Suprapubic skin (tissue), 4 donors: Measurements from ENCODE around the gene FGA. TPM values are rescaled to one million over a fixed set of nuclear protein-coding genes. Genes with fewer than 3 reads are reported as not detected.

ENCODE experiments used
- DNase-seq, 2 donors: peaks; one replicate each; pipeline ENCODE4 v3.0.0-alpha.2; 2019; ENCODE audit warnings: low spot score in 2 of 2
- H3K27ac ChIP-seq: fragments of 200-600 bp; sonication (generic); one replicate; pipeline ENCODE4 v1.5.1; 2019
- H3K27me3 ChIP-seq: fragments of 200-600 bp; sonication (generic); one replicate; pipeline ENCODE4 v1.5.1; 2019
- H3K36me3 ChIP-seq: fragments of 200-600 bp; sonication (generic); one replicate; pipeline ENCODE4 v1.5.1; 2019
- H3K4me1 ChIP-seq: fragments of 200-600 bp; sonication (generic); one replicate; pipeline ENCODE4 v1.5.1; 2019
- H3K4me3 ChIP-seq: fragments of 200-600 bp; sonication (generic); one replicate; pipeline ENCODE4 v1.5.1; 2019; ENCODE audit warnings: mild to moderate bottlenecking
- H3K9me3 ChIP-seq: fragments of 200-600 bp; sonication (generic); one replicate; pipeline ENCODE4 v1.5.1; 2019
- CTCF ChIP-seq, 2 donors: fragments of 200-600 bp in 1 of 2; fragments of 450-650 bp in 1 of 2; sonication (generic) in 1 of 2; IDR thresholded peaks; one replicate each; pipeline ENCODE4 v1.5.1; 2016 to 2019; ENCODE audit warnings: antibody characterized with exemption in 2 of 2, mild to moderate bottlenecking in 1 of 2, moderate library complexity in 1 of 2
- EP300 ChIP-seq: sonication (generic); formaldehyde crosslinking; IDR thresholded peaks from one replicate; pipeline ENCODE4 v1.6.1; 2017; ENCODE audit warnings: antibody characterized with exemption
- POLR2A ChIP-seq, 2 donors: fragments of 450-650 bp; IDR thresholded peaks; one replicate each; pipeline ENCODE4 v1.6.1; 2017; ENCODE audit warnings: antibody characterized with exemption in 2 of 2, mild to moderate bottlenecking in 2 of 2, moderate library complexity in 2 of 2
- POLR2AphosphoS5 ChIP-seq, 3 donors: sonication (generic); formaldehyde crosslinking; IDR thresholded peaks; one replicate each; pipeline ENCODE4 v1.6.1; 2017; ENCODE audit warnings: antibody characterized with exemption in 3 of 3
- WGBS: methylation state at CpG from one replicate; pipeline ENCODE4 v1.1.5; 2018; 5-methylcytosine and 5-hydroxymethylcytosine counted together
- total RNA-seq, 4 donors: library from RNA; depleted of rRNA; stranded (reverse); fragments of >200 nt; gene quantifications; one replicate each; pipeline ENCODE4 v1.1.0, GENCODE V29; 2016

FGA gene
- total RNA-seq, 4 donors from 2014 or later = 30.0 TPM; not detected in 3

- H3K9me3 ChIP-seq = no peaks in the 10 kb centered on the region
- H3K4me1 ChIP-seq = no peaks in the 10 kb centered on the region
- no peak for TF ChIP-seq EP300
- TF ChIP-seq POLR2A (IDR thresholded peaks at IDR 0.05) = no peak
- TF ChIP-seq CTCF (IDR thresholded peaks at IDR 0.05) = no peak
- TF ChIP-seq POLR2AphosphoS5 (IDR thresholded peaks at IDR 0.05) = no peak
- no peak overlapping the region for H3K4me3 ChIP-seq
- H3K36me3 ChIP-seq = no peaks in the 10 kb centered on the region
- WGBS = 85% methylated on average over 4 of the region's 4 CpGs
- no peaks in the 10 kb centered on the region for H3K27me3 ChIP-seq
- no peak overlapping the region for H3K27ac ChIP-seq
- DNase-seq = no peak
Observed at GRCh38 chr4:154560824-154561231, 29.7 kb downstream of the FGA start.

GRCh38 chr4:154560419-154560801 is 30.1 kb downstream of the FGA start:
- no peak for TF ChIP-seq POLR2AphosphoS5 (IDR thresholded peaks at IDR 0.05)
- TF ChIP-seq EP300 = no peak
- TF ChIP-seq POLR2A (IDR thresholded peaks at IDR 0.05) = no peak
- TF ChIP-seq CTCF (IDR thresholded peaks at IDR 0.05) = no peak
- no peaks in the 10 kb centered on the region for H3K9me3 ChIP-seq
- no peak overlapping the region for H3K4me3 ChIP-seq
- H3K36me3 ChIP-seq = no peaks in the 10 kb centered on the region
- H3K27me3 ChIP-seq = no peaks in the 10 kb centered on the region
- H3K27ac ChIP-seq = no peak overlapping the region
- WGBS = 97% methylated on average over 1 of the region's 1 CpG
- no peaks in the 10 kb centered on the region for H3K4me1 ChIP-seq
- no peak for DNase-seq

GRCh38 chr4:154559494-154560418 is 30.8 kb downstream of the FGA start:
- TF ChIP-seq CTCF (IDR thresholded peaks at IDR 0.05) (peak in 1 of 2 donors; percentile 27), POLR2A (IDR thresholded peaks at IDR 0.05) (no peak), EP300 (no peak), POLR2AphosphoS5 (IDR thresholded peaks at IDR 0.05) (no peak)
- Histone ChIP-seq H3K36me3 (no peaks in the 10 kb centered on the region), H3K27me3 (no peaks in the 10 kb centered on the region), H3K4me1 (no peaks in the 10 kb centered on the region), H3K4me3 (no peak overlapping the region), H3K9me3 (no peaks in the 10 kb centered on the region), H3K27ac (no peak overlapping the region)
- 60% methylated on average over 9 of the region's 9 CpGs for WGBS
- no peak for DNase-seq

GRCh38 chr4:154559141-154559493 is 31.4 kb downstream of the FGA start:
- TF ChIP-seq EP300 (no peak), POLR2AphosphoS5 (IDR thresholded peaks at IDR 0.05) (no peak), POLR2A (IDR thresholded peaks at IDR 0.05) (no peak), CTCF (IDR thresholded peaks at IDR 0.05) (no peak)
- Histone ChIP-seq H3K4me3 (no peak overlapping the region), H3K27me3 (no peaks in the 10 kb centered on the region), H3K27ac (no peak overlapping the region), H3K4me1 (no peaks in the 10 kb centered on the region), H3K9me3 (no peaks in the 10 kb centered on the region), H3K36me3 (no peaks in the 10 kb centered on the region)
- WGBS = 78% methylated on average over 1 of the region's 1 CpG
- DNase-seq = no peak

- H3K27ac ChIP-seq = no peak overlapping the region
- no peak for TF ChIP-seq EP300
- no peak for TF ChIP-seq POLR2AphosphoS5 (IDR thresholded peaks at IDR 0.05)
- no peak for TF ChIP-seq POLR2A (IDR thresholded peaks at IDR 0.05)
- peak; percentile 68 to 79 for TF ChIP-seq CTCF (IDR thresholded peaks at IDR 0.05)
- H3K4me1 ChIP-seq = peaks cover 24% of the 10 kb centered on the region
- DNase-seq = peak; percentile 76 to 86
- H3K9me3 ChIP-seq = no peaks in the 10 kb centered on the region
- 19% methylated on average over 6 of the region's 6 CpGs for WGBS
- no peaks in the 10 kb centered on the region for H3K27me3 ChIP-seq
- peaks cover 4% of the 10 kb centered on the region for H3K36me3 ChIP-seq
- H3K4me3 ChIP-seq = no peak overlapping the region
Observed at GRCh38 chr4:154551872-154552686, 38.5 kb downstream of the FGA start.
